Tongue (tissue), 2 donors: ENCODE results near the gene MAPK10. TPM values are rescaled to one million over a fixed set of nuclear protein-coding genes. Genes with fewer than 3 reads are reported as not detected.
"Not testable (repeated sequence)": the region's sequence is repeated elsewhere in the genome, so short reads cannot be mapped to it uniquely, and the experiment has no call there.

Experiments used
- DNase-seq: peaks from one replicate; pipeline ENCODE4 v3.0.0-alpha.2; 2015
- total RNA-seq: library from RNA; depleted of rRNA; stranded (reverse); fragments of >200 nt; gene quantifications from one replicate; pipeline ENCODE4 v1.2.3, GENCODE V29; 2014

The MAPK10 gene
- total RNA-seq, 1 donor from 2014 or later, result 9.4 TPM

- DNase-seq, result no peak
These were observed 21.3 kb downstream of the MAPK10 start for GRCh38 chr4:86338521-86338920.

GRCh38 chr4:86334020-86334750, 25.7 kb downstream of the MAPK10 start:
- no peak for DNase-seq

GRCh38 chr4:86333236-86333635, 26.6 kb downstream of the MAPK10 start:
- no peak for DNase-seq

DNA sequence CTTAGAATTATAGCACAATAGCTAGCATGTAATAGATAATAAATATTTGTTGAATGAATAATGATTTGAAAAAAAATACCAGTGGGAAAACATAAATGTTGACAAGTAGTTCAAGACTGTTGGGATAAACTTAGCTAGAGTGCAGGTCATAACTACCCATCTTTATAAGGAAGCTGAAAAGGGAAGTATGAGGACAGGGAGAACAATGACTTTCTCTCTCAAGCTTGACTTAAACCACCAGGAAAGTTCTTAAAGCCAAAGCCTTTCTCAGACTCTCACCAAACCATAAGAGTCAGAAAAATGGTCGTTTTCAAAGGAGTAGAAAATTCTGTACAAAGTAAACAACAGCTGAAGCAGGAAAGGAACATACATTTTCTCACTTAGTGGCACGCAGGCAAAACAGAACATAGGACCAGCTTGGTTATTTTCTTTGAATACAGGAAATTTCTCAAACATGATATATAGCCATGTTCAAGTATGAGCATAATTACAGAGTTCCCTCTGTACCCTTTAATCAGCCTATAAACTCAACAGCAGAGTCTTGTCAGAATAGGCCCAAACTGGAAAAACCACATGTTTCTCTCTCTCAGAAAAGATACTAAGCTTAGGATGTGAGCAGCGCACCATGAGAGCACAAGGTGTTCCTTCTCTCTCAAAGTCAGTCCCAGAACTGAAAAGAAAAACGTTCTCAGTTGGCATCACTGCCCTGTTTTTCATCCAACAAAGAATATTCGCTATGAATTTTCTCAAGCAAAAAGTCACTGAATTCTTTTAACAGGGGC, 28.7 kb downstream of the MAPK10 start:
- peak; percentile 34 for DNase-seq

- DNase-seq, result not testable (repeated sequence)
These were observed 29.4 kb downstream of the MAPK10 start for GRCh38 chr4:86330411-86330810.

DNA sequence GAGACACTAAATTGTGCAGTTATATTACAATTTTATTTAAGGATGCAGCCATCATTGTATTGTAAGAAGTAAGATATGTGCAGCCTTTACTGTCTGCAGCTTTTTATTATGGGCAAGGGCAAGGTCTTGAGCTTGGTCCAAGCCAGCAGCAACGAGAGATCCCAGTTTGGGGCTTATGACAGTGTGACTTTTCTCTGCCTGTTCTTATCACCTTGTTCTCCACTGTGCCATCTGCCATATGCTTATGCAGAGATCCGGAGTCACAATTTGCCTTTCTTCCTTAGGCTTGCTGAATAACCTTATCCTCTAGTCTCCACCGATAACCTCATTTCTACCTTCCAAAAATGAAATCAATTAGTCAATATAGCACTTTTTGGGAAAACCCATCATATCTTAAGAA, 30.4 kb downstream of the MAPK10 start:
- no peak for DNase-seq

- no peak for DNase-seq
These were observed 33.5 kb downstream of the MAPK10 start for GRCh38 chr4:86326400-86326799.

GRCh38 chr4:86319390-86319789, 40.5 kb downstream of the MAPK10 start:
- DNase-seq, result no peak

- no peak for DNase-seq
These were observed 44.3 kb downstream of the MAPK10 start for GRCh38 chr4:86315579-86315978.

GRCh38 chr4:86313656-86314055, 46.2 kb downstream of the MAPK10 start:
- no peak for DNase-seq

DNA sequence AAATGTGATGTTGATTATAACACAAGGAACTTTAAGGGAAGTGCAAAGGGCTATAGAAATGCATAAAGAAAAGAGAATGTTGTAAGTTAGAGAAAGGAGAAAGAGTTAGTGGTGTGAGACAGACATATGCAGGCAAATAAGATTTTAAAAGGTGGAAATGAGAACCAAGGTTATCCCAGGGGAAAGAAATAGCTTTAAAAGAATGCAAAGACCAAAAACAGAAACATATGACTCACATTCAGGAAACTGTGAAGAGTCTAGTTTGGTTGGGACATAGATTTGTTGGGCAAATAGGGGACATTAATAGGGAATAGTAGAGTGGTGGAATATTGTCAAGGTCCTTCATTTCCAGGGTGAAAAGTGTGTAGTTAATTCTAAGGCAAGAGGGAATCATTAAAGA, 52.4 kb downstream of the MAPK10 start:
- no peak for DNase-seq

GRCh38 chr4:86306816-86307215, 53.0 kb downstream of the MAPK10 start:
- peak; percentile 68 for DNase-seq

- DNase-seq, result no peak
These were observed 57.0 kb downstream of the MAPK10 start for GRCh38 chr4:86302830-86303229.

GRCh38 chr4:86302251-86302650, 57.6 kb downstream of the MAPK10 start:
- peak; percentile 89 for DNase-seq

GRCh38 chr4:86300516-86300915, 59.3 kb downstream of the MAPK10 start:
- no peak for DNase-seq

- no peak for DNase-seq
These were observed 63.0 kb downstream of the MAPK10 start for GRCh38 chr4:86296865-86297264.

DNA sequence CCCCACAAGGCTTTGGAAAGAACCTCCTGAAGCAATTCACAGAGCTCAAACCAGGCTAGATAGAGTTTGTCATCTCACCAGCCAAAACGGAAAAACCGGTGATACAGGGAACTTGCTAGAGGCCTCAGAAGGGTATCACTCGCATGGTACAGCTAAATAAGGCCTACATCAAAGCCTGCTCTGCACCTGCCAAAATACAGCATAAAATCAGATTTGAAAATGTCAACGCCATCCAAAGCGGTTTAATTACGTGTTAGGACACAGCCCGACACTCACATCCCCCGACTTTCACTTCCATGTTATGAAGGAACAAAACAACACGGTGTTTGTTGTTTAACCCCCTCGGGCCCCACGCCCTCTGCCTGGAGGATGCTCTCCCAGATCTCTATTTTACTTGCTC, 65.0 kb downstream of the MAPK10 start:
- no peak for DNase-seq

DNA sequence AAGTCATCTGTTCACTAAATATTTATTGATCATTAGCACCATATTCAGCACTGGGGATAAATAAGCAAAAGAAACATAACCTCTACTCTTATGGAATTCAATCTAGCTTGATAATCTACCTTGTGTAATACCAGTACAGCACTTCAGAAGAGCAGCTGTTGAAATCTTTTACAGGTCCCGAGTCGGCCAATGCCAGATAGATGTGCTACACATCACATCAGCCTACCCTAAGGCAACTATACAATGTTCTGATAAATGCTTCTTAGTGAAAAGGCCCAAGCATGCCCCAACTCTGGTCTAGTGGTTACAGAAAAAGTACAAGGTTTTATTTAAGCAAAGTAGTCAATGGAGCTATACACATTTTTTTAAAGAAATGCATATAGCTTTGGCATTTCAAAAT, 68.7 kb downstream of the MAPK10 start:
- no peak for DNase-seq

- peak; percentile 22 for DNase-seq
These were observed 73.1 kb downstream of the MAPK10 start for GRCh38 chr4:86286726-86287125.

GRCh38 chr4:86283371-86283770, 76.5 kb downstream of the MAPK10 start:
- no peak for DNase-seq

DNA sequence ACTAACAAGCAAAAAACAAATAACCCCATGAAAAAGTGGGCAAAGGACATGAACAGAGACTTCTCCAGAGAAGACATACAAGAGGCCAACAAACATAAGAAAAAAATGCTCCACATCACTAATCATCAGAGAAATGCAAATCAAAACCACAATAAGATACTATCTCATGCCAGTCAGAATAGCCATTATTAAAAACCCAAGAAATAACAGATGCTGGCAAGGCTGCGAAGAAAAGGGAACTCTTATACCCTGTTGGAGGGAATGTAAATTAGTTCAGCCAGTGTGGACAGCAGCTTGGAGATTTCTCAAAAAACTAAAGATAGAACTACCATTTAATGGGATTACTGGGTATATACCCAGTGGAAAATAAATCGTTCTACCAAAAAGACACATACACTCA, 79.6 kb downstream of the MAPK10 start:
- DNase-seq, result no peak

GRCh38 chr4:86279293-86279960, 80.4 kb downstream of the MAPK10 start:
- no peak for DNase-seq

DNA sequence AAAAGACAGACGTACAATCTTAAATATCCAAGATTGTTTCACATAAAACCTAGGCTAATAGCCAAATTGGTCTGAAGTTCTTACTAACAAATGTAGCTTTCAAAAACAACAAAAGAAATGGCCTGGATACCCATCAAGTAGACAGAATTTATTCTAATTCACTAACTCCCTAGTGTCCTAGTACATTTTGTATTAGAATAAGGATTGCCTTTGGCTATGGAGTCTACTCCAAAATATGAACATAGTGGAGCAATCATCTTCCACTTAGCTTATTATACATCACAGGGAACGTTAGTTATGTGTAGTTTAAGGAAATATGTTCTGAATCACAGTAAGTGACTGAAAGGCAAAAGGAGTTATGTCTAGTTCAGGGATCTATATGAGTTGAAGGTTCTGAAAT, 81.7 kb downstream of the MAPK10 start:
- DNase-seq, result no peak
